ENCODE data around the gene SH3TC1. TPM values are rescaled to one million over a fixed set of nuclear protein-coding genes. Genes with fewer than 3 reads are reported as not detected.
A peak's percentile ranks its signal among the peaks of the same experiment; 100 is the strongest.

The SH3TC1 gene
- total and polyA plus RNA-seq, 10 of the 15 experiments (the other 5 are each of a cell fraction or from before 2014, with no cell fraction given): 0.19 to 47.0 (median 18.4) TPM

DNA sequence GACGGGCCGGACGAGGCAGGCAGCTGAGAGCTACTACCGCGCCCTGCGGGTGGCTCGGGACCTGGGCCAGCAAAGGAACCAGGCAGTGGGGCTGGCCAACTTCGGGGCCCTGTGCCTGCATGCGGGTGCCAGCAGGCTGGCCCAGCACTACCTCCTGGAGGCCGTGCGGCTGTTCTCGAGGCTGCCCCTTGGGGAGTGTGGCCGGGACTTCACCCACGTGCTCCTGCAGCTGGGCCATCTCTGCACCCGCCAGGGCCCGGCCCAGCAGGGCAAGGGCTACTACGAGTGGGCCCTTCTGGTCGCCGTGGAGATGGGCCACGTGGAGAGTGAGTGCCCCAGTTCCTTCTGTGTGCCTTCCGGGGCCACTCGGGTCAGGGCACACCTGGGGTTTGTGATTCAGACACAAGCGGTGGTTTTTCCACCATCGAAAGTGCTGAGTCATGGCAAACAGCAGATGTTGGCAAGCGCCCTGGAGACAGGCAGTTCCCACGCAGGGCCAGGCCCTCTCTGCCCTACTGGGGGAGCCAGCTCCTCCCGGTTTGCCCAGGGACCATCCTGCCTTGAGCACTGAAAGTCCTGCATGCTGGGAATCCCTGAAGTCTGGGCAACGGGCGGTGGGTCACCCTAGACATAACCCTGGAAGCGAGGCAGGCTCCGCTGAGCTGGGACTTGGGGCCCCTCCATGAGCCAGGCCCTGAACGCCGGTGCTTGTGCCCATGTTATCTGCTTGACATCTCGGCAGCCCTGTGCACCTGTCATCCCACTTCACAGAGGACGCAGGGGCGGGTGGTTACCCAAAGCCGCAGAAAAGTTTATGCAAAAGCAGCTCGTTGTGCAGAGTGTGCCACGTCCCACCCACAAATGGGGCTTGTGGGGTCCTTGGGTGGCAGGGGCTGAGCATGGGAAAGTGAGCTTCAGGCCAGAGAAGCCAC, 29.5 kb downstream of the SH3TC1 start (continued):
- TF ChIP-seq SRF (IDR thresholded peaks at IDR 0.05; ENCODE audit: low read depth in 2 of 2, low read length in 2 of 2): peak; percentile 27 to 43; a peak in 1 of 4 replicates
- peak; percentile 53; the same call in 1 of the 2 replicates for TF ChIP-seq HDGF (IDR thresholded peaks at IDR 0.05)
- TF ChIP-seq MEF2A (IDR thresholded peaks at IDR 0.05; ENCODE audit: insufficient read depth, low read depth, low read length): no peak
- TF ChIP-seq NR2C1 (IDR thresholded peaks at IDR 0.05): 0 out of 2 replicates have a peak, but pooled peaks have one; percentile 24
- no peak for TF ChIP-seq ZSCAN29 (IDR thresholded peaks at IDR 0.05)
- peak; percentile 68 for TF ChIP-seq MTA2 (IDR thresholded peaks at IDR 0.05; ENCODE audit: low read depth)
- TF ChIP-seq, protein P1, sequence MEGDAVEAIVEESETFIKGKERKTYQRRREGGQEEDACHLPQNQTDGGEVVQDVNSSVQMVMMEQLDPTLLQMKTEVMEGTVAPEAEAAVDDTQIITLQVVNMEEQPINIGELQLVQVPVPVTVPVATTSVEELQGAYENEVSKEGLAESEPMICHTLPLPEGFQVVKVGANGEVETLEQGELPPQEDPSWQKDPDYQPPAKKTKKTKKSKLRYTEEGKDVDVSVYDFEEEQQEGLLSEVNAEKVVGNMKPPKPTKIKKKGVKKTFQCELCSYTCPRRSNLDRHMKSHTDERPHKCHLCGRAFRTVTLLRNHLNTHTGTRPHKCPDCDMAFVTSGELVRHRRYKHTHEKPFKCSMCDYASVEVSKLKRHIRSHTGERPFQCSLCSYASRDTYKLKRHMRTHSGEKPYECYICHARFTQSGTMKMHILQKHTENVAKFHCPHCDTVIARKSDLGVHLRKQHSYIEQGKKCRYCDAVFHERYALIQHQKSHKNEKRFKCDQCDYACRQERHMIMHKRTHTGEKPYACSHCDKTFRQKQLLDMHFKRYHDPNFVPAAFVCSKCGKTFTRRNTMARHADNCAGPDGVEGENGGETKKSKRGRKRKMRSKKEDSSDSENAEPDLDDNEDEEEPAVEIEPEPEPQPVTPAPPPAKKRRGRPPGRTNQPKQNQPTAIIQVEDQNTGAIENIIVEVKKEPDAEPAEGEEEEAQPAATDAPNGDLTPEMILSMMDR (IDR thresholded peaks at IDR 0.05 in 2 of 3, conservative IDR thresholded peaks at IDR 0.05 in 1 of 3; ENCODE audit: control insufficient read depth in 2 of 3, extremely low read depth in 1 of 3, insufficient read depth in 1 of 3, low read depth in 3 of 3, low read length in 3 of 3): peak in 1 of 3 experiments; percentile 21; a peak in 1 of 6 replicates
- peak; percentile 95 for TF ChIP-seq DPF2 (IDR thresholded peaks at IDR 0.05)
- peak; percentile 81; the same call in 1 of the 2 replicates for TF ChIP-seq NBN (IDR thresholded peaks at IDR 0.05)
- TF ChIP-seq MXI1 (IDR thresholded peaks at IDR 0.05; ENCODE audit: low read depth, low read length): peak; percentile 57; the same call in 1 of the 2 replicates
- TF ChIP-seq, protein P2, sequence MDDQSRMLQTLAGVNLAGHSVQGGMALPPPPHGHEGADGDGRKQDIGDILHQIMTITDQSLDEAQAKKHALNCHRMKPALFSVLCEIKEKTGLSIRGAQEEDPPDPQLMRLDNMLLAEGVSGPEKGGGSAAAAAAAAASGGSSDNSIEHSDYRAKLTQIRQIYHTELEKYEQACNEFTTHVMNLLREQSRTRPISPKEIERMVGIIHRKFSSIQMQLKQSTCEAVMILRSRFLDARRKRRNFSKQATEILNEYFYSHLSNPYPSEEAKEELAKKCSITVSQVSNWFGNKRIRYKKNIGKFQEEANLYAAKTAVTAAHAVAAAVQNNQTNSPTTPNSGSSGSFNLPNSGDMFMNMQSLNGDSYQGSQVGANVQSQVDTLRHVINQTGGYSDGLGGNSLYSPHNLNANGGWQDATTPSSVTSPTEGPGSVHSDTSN (IDR thresholded peaks at IDR 0.05; ENCODE audit: insufficient replicate concordance, low read depth, low read length): peak; percentile 28
- peak; percentile 89; the same call in 1 of the 2 replicates for TF ChIP-seq TCF3 (IDR thresholded peaks at IDR 0.05; ENCODE audit: borderline replicate concordance, insufficient read depth, low read depth, low read length)
- peak; percentile 58 to 75 for TF ChIP-seq BHLHE40 (IDR thresholded peaks at IDR 0.05; ENCODE audit: borderline replicate concordance in 1 of 2, low read depth in 2 of 2, low read length in 1 of 2)
- peak; percentile 62 to 78; a peak in 3 of 4 replicates for TF ChIP-seq EP300 (IDR thresholded peaks at IDR 0.05; ENCODE audit: borderline replicate concordance in 1 of 2, control insufficient read depth in 1 of 2, low read depth in 2 of 2, low read length in 2 of 2)
- TF ChIP-seq, protein P3, sequence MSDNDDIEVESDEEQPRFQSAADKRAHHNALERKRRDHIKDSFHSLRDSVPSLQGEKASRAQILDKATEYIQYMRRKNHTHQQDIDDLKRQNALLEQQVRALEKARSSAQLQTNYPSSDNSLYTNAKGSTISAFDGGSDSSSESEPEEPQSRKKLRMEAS (IDR thresholded peaks at IDR 0.05; ENCODE audit: low read depth, low read length): peak; percentile 49; the same call in 1 of the 2 replicates
- TF ChIP-seq ATF7 (IDR thresholded peaks at IDR 0.05; ENCODE audit: low read depth): peak; percentile 47; the same call in 1 of the 2 replicates
- TF ChIP-seq RELA (IDR thresholded peaks at IDR 0.05; ENCODE audit: borderline replicate concordance, partially characterized antibody): peak; percentile 72
- 0 out of 2 replicates have a peak, but pooled peaks have one; percentile 35 for TF ChIP-seq JUND (IDR thresholded peaks at IDR 0.05; ENCODE audit: low read depth, low read length)
- TF ChIP-seq, protein P4, sequence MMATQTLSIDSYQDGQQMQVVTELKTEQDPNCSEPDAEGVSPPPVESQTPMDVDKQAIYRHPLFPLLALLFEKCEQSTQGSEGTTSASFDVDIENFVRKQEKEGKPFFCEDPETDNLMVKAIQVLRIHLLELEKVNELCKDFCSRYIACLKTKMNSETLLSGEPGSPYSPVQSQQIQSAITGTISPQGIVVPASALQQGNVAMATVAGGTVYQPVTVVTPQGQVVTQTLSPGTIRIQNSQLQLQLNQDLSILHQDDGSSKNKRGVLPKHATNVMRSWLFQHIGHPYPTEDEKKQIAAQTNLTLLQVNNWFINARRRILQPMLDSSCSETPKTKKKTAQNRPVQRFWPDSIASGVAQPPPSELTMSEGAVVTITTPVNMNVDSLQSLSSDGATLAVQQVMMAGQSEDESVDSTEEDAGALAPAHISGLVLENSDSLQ (IDR thresholded peaks at IDR 0.05): peak; percentile 63
- peak; percentile 99 for TF ChIP-seq NR2F1 (conservative IDR thresholded peaks at IDR 0.05)
- TF ChIP-seq GABPA (IDR thresholded peaks at IDR 0.05; ENCODE audit: low read depth): no peak
- TF ChIP-seq YBX1 (IDR thresholded peaks at IDR 0.05): no peak

All from GM12878 (cell line).